Lower leg skin (tissue), 4 donors: ENCODE results near the gene SNRNP35. TPM values are rescaled to one million over a fixed set of nuclear protein-coding genes. Genes with fewer than 3 reads are reported as not detected.

Source experiments
- DNase-seq, 2 donors: peaks; one replicate each; pipeline ENCODE4 v3.0.0-alpha.2; 2019; ENCODE audit warnings: low spot score in 2 of 2
- H3K4me3 ChIP-seq: fragments of 200-600 bp; sonication (generic); 2 replicates; pipeline ENCODE4 v1.5.1; 2017; ENCODE audit warnings: mild to moderate bottlenecking, low read depth; ENCODE audit not compliant: poor library complexity, severe bottlenecking
- CTCF ChIP-seq, 3 donors: fragments of 450-650 bp; IDR thresholded peaks; one replicate each; pipeline ENCODE4 v1.5.1; 2016; ENCODE audit warnings: antibody characterized with exemption in 3 of 3, mild to moderate bottlenecking in 3 of 3, moderate library complexity in 2 of 3
- POLR2A ChIP-seq, 2 donors: fragments of 450-650 bp; IDR thresholded peaks; one replicate each; pipeline ENCODE4 v1.6.1; 2016 to 2017; ENCODE audit warnings: antibody characterized with exemption in 2 of 2, mild to moderate bottlenecking in 1 of 2, moderate library complexity in 1 of 2
- WGBS, 2 donors: methylation state at CpG; one replicate each; pipeline ENCODE4 v1.1.5; 2018; 5-methylcytosine and 5-hydroxymethylcytosine counted together
- intact Hi-C: fragments of 100-400 bp; cut with DNase I; formaldehyde crosslinking; loops from one replicate; pipeline ENCODE4 v1.15.0; 2023; ENCODE audit warnings: low total_unique reads
- total RNA-seq, 4 donors: library from RNA; depleted of rRNA; stranded (reverse); fragments of >200 nt; gene quantifications; one replicate each; pipeline ENCODE4 v1.1.0, GENCODE V29; 2016

Gene SNRNP35
- total RNA-seq, 4 donors from 2014 or later, result 15.6 to 43.1 (median 22.9) TPM

- WGBS, 2 donors, result 94% methylated on average over 13 of the region's 13 CpGs
- intact Hi-C loops, result no loop called here
- no peak for DNase-seq
- no peak for TF ChIP-seq POLR2A (IDR thresholded peaks at IDR 0.05)
- TF ChIP-seq CTCF (IDR thresholded peaks at IDR 0.05), result no peak
- no peak overlapping the region for H3K4me3 ChIP-seq
These were observed 40.3 kb downstream of the SNRNP35 start for GRCh38 chr12:123498126-123498825.

GRCh38 chr12:123499332-123499731, 41.4 kb downstream of the SNRNP35 start:
- intact Hi-C loops, result no loop called here
- no peak for TF ChIP-seq CTCF (IDR thresholded peaks at IDR 0.05)
- TF ChIP-seq POLR2A (IDR thresholded peaks at IDR 0.05), result no peak
- WGBS, 2 donors, result 90 to 95% methylated on average over 16 of the region's 16 CpGs
- DNase-seq, result no peak
- H3K4me3 ChIP-seq, result no peak overlapping the region

GRCh38 chr12:123502163-123502704, 44.3 kb downstream of the SNRNP35 start:
- TF ChIP-seq POLR2A (IDR thresholded peaks at IDR 0.05) (no peak), CTCF (IDR thresholded peaks at IDR 0.05) (no peak)
- H3K4me3 ChIP-seq, result no peak overlapping the region
- DNase-seq, result no peak
- intact Hi-C loops, result no loop called here
- 93% methylated on average over 12 of the region's 12 CpGs for WGBS, 2 donors

GRCh38 chr12:123506059-123506842, 48.3 kb downstream of the SNRNP35 start:
- H3K4me3 ChIP-seq, result no peak overlapping the region
- DNase-seq, result no peak
- WGBS, 2 donors, result 96% methylated on average over 17 of the region's 17 CpGs
- no peak for TF ChIP-seq CTCF (IDR thresholded peaks at IDR 0.05)
- TF ChIP-seq POLR2A (IDR thresholded peaks at IDR 0.05), result no peak
- intact Hi-C loops, result no loop called here

GRCh38 chr12:123506843-123507236, 48.9 kb downstream of the SNRNP35 start:
- TF ChIP-seq POLR2A (IDR thresholded peaks at IDR 0.05) (no peak), CTCF (IDR thresholded peaks at IDR 0.05) (no peak)
- intact Hi-C loops, result no loop called here
- no peak overlapping the region for H3K4me3 ChIP-seq
- DNase-seq, result no peak
- 93 to 94% methylated on average over 6 of the region's 6 CpGs for WGBS, 2 donors
